Adrenal gland (tissue), 5 donors: ENCODE data around the gene ARHGAP21.

ENCODE experiments used
- CTCF ChIP-seq, 6 experiments: fragments of 450-650 bp in 4 of 6; fragments of 200-600 bp in 2 of 6; sonication (generic) in 1 of 6; IDR thresholded peaks; 1 replicate in 5 of 6; 2 replicates in 1 of 6; pipeline versions ENCODE4 v1.5.1 to v1.8.0; 2016 to 2021; ENCODE audit warnings: antibody characterized with exemption in 6 of 6, mild to moderate bottlenecking in 2 of 6, moderate library complexity in 1 of 6
- POLR2A ChIP-seq, 2 donors: fragments of 450-650 bp; IDR thresholded peaks; one replicate each; pipeline ENCODE4 v1.6.1; 2017; ENCODE audit warnings: antibody characterized with exemption in 2 of 2, mild to moderate bottlenecking in 2 of 2, moderate library complexity in 1 of 2
- donor health status: DM: no; HTN: no; CAD: no.

GRCh38 chr10:24661376-24661775 is 62.3 kb downstream of the ARHGAP21 start:
- TF ChIP-seq CTCF (IDR thresholded peaks at IDR 0.05) = no peak
- no peak for TF ChIP-seq POLR2A (IDR thresholded peaks at IDR 0.05)
